Fibroblast of mammary gland (primary cell): ENCODE results near the gene GOLGA8J.
"Not testable (repeated sequence)": the region's sequence is repeated elsewhere in the genome, so short reads cannot be mapped to it uniquely, and the experiment has no call there.

Source experiments
- DNase-seq: peaks from one replicate; pipeline ENCODE4 v3.0.0-alpha.2; 2010; ENCODE audit warnings: low read depth
- H3K4me3 ChIP-seq: 2 replicates; pipeline ENCODE4 v1.5.1; 2011; ENCODE audit warnings: low read depth, mild to moderate bottlenecking, low read length, moderate library complexity; ENCODE audit not compliant: control insufficient read depth
- TF ChIP-seq, protein P1 (sequence below): conservative IDR thresholded peaks from 2 replicates; pipeline ENCODE4 v1.5.1; 2011; ENCODE audit warnings: low read depth, low read length, inconsistent platforms; ENCODE audit not compliant: control insufficient read depth, insufficient read depth

Gene GOLGA8J, protein sequence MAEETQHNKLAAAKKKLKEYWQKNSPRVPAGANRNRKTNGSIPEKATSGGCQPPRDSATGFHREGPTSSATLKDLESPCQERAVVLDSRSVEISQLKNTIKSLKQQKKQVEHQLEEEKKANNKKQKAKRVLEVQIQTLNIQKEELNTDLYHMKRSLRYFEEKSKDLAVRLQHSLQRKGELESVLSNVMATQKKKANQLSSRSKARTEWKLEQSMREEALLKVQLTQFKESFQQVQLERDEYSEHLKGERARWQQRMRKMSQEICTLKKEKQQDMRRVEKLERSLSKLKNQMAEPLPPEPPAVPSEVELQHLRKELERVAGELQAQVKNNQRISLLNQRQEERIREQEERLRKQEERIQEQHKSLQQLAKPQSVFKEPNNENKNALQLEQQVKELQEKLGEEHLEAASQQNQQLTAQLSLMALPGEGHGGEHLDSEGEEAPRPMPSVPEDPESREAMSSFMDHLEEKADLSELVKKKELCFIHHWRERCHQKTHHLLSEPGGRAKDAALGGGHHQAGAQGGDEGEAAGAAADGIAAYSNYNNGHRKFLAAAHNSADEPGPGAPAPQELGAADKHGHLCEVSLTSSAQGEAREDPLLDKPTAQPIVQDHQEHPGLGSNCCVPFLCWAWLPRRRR

DNA sequence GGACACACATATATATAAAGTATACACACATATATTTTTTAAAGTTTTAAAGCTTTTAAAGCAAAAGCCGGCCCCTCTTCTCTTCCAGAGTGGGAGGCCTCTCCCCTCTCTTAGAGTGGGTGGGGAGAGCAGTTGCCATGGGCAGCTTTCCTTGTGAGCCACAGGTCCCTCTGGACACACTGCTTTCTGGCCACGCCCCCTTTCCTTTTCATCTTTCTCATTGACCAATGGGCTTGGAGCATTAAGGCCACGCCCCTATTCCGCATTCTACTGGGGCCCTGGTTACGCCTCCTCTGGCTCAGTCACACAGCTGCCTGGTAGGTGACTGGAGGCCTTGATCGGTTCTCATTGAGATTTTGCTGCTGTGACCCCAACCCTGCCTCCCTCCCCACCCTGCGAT, at the start of gene GOLGA8J:
TSS of gene GOLGA8J (plus strand) at position 301 of the 400 bp plus-strand sequence. CDS start at position 399, 98 bp downstream.
- not testable (repeated sequence) for H3K4me3 ChIP-seq, DNase-seq

DNA sequence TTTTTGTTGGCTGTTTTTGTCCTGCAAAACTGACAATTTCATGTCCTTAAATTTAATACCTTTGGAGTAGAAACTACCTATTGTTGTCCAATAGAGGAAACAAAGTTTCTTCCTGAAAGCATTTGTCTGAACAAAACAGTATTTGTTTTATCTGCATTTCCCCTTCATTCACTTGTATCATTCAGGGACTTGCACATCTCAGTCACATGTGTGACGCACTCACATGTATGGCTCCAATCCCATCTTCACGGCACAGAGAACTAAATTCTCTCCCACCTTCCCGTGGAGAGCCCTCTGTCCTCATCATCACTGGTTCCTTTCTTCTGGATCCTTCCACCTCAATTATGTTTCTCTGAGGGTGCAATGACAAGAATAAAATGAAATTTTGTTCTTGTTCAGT, 49.5 kb upstream of the GOLGA8J start:
- TF ChIP-seq, protein P1, sequence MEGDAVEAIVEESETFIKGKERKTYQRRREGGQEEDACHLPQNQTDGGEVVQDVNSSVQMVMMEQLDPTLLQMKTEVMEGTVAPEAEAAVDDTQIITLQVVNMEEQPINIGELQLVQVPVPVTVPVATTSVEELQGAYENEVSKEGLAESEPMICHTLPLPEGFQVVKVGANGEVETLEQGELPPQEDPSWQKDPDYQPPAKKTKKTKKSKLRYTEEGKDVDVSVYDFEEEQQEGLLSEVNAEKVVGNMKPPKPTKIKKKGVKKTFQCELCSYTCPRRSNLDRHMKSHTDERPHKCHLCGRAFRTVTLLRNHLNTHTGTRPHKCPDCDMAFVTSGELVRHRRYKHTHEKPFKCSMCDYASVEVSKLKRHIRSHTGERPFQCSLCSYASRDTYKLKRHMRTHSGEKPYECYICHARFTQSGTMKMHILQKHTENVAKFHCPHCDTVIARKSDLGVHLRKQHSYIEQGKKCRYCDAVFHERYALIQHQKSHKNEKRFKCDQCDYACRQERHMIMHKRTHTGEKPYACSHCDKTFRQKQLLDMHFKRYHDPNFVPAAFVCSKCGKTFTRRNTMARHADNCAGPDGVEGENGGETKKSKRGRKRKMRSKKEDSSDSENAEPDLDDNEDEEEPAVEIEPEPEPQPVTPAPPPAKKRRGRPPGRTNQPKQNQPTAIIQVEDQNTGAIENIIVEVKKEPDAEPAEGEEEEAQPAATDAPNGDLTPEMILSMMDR, result no peak
- DNase-seq, result no peak
- no peak overlapping the region for H3K4me3 ChIP-seq

GRCh38 chr15:30033763-30034162, 49.0 kb upstream of the GOLGA8J start:
- TF ChIP-seq, protein P1, result no peak
- DNase-seq, result no peak
- no peak overlapping the region for H3K4me3 ChIP-seq

DNA sequence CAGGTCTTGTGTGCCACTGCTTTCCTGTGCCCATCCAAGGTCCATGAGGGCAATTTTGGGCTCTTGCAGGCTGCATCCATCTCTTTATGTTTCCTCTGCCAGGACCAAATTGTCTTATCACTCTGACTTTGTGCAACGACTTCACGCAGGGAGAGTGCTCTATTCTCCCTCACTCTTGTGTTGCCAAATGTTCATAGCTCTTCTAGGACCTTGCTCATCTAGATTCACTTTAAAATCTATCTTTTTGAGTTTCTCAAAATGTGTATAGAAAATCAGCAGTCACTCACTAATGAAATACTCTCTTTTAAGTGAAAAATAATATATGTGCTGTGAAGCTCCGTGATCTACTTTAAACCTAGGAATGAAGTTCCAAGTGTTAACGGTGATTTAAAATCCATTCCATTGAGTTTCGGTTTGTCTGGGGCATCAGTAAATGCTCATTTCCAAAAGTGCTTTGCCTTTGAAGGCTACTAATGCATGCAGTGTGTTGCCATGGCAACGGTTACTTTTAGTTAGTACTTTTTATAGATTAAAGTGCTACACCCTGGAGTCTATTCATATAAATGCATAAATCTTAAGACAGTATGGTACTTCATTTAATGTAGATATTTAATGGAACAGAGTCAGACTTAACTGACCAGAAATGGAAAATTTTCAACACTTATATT, 46.6 kb upstream of the GOLGA8J start:
- TF ChIP-seq, protein P1, result no peak
- no peak overlapping the region for H3K4me3 ChIP-seq
- DNase-seq, result no peak

GRCh38 chr15:30038667-30039523, 43.9 kb upstream of the GOLGA8J start:
- no peak for DNase-seq
- no peak overlapping the region for H3K4me3 ChIP-seq
- TF ChIP-seq, protein P1, result no peak

DNA sequence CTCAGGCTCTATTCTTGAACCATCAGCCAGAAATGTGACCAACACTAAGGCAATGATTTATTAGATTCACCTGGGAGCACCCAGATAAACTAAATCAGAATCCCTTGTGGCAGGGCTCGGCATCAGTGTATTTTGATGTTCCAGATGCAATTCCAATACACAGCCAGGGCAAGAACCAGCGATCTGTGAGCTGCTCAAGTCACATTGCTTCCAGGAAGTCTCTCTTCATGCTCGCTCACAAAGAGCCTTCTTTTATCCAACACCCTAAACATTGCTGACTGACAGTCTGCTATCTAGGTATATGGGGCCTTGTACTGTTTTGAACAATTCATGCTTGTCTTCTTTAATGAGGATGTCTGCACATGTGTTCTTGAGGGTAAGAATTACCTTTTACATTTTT, 40.9 kb upstream of the GOLGA8J start:
- no peak overlapping the region for H3K4me3 ChIP-seq
- TF ChIP-seq, protein P1, result no peak
- no peak for DNase-seq

GRCh38 chr15:30042556-30042955, 40.2 kb upstream of the GOLGA8J start:
- no peak for DNase-seq
- no peak overlapping the region for H3K4me3 ChIP-seq

More at GRCh38 chr15:30042556-30042955, 40.2 kb upstream of the GOLGA8J start:
- TF ChIP-seq, protein P1, result no peak
